ENCODE results near the gene KMT2A. TPM values are rescaled to one million over a fixed set of nuclear protein-coding genes. Genes with fewer than 3 reads are reported as not detected.

KMT2A gene
- total RNA-seq, 1 donor from 2014 or later = 63.6 TPM

GRCh38 chr11:118417801-118418200 is 18.5 kb upstream of the KMT2A start:
- no peaks in the 10 kb centered on the region for H3K9me3 Mint-ChIP-seq
- no peaks in the 10 kb centered on the region for H3K79me2 ChIP-seq (ENCODE audit: low read depth)
- no peaks in the 10 kb centered on the region for H3K9me3 ChIP-seq (ENCODE audit: low read depth)
- H3K27me3 ChIP-seq = no peaks in the 10 kb centered on the region
- no peak overlapping the region for H3K9ac ChIP-seq
- no peak overlapping the region for H3K27ac Mint-ChIP-seq
- H3K4me2 ChIP-seq = no peak overlapping the region
- no peak overlapping the region for H3K4me3 Mint-ChIP-seq
- H3K36me3 Mint-ChIP-seq = no peaks in the 10 kb centered on the region
- TF ChIP-seq EZH2 (IDR thresholded peaks at IDR 0.05) (no peak), EZH2phosphoT487 (IDR thresholded peaks at IDR 0.05) (no peak)
- TF ChIP-seq, protein P1, sequence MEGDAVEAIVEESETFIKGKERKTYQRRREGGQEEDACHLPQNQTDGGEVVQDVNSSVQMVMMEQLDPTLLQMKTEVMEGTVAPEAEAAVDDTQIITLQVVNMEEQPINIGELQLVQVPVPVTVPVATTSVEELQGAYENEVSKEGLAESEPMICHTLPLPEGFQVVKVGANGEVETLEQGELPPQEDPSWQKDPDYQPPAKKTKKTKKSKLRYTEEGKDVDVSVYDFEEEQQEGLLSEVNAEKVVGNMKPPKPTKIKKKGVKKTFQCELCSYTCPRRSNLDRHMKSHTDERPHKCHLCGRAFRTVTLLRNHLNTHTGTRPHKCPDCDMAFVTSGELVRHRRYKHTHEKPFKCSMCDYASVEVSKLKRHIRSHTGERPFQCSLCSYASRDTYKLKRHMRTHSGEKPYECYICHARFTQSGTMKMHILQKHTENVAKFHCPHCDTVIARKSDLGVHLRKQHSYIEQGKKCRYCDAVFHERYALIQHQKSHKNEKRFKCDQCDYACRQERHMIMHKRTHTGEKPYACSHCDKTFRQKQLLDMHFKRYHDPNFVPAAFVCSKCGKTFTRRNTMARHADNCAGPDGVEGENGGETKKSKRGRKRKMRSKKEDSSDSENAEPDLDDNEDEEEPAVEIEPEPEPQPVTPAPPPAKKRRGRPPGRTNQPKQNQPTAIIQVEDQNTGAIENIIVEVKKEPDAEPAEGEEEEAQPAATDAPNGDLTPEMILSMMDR (IDR thresholded peaks at IDR 0.05) = no peak
- no peak for DNase-seq (ENCODE audit: low spot score)
- H3K4me3 ChIP-seq = no peak overlapping the region
- H4K20me1 ChIP-seq (ENCODE audit: low read depth) = no peaks in the 10 kb centered on the region
- no peak overlapping the region for H3K27ac ChIP-seq
- peaks cover 8% of the 10 kb centered on the region for H3F3A ChIP-seq (ENCODE audit: low read depth)
- H3K36me3 ChIP-seq = no peaks in the 10 kb centered on the region
- no peak overlapping the region for H2AFZ ChIP-seq (replicated peaks)
- no peaks in the 10 kb centered on the region for H3K4me1 ChIP-seq
- no peaks in the 10 kb centered on the region for H3K27me3 Mint-ChIP-seq (ENCODE audit: insufficient read depth, low read depth)
- H3K4me1 Mint-ChIP-seq = no peaks in the 10 kb centered on the region

GRCh38 chr11:118418766-118419165 is 17.5 kb upstream of the KMT2A start:
- Mint-ChIP-seq H3K36me3 (no peaks in the 10 kb centered on the region), H3K9me3 (no peaks in the 10 kb centered on the region), H3K4me3 (no peak overlapping the region), H3K4me1 (no peaks in the 10 kb centered on the region), H3K27ac (no peak overlapping the region), H3K27me3 (ENCODE audit: insufficient read depth, low read depth) (no peaks in the 10 kb centered on the region)
- Histone ChIP-seq H3K36me3 (no peaks in the 10 kb centered on the region), H3K9me3 (ENCODE audit: low read depth) (no peaks in the 10 kb centered on the region), H3K79me2 (ENCODE audit: low read depth) (no peaks in the 10 kb centered on the region), H3K4me2 (no peak overlapping the region), H3K27ac (no peak overlapping the region), H4K20me1 (ENCODE audit: low read depth) (no peaks in the 10 kb centered on the region), H2AFZ (replicated peaks) (no peak overlapping the region), H3K4me3 (no peak overlapping the region), H3K4me1 (no peaks in the 10 kb centered on the region), H3K27me3 (no peaks in the 10 kb centered on the region), H3F3A (ENCODE audit: low read depth) (peaks cover 8% of the 10 kb centered on the region), H3K9ac (no peak overlapping the region)
- no peak for DNase-seq (ENCODE audit: low spot score)
- TF ChIP-seq EZH2 (IDR thresholded peaks at IDR 0.05) (no peak), EZH2phosphoT487 (IDR thresholded peaks at IDR 0.05) (no peak)
- TF ChIP-seq, protein P1 (IDR thresholded peaks at IDR 0.05) = no peak

DNA sequence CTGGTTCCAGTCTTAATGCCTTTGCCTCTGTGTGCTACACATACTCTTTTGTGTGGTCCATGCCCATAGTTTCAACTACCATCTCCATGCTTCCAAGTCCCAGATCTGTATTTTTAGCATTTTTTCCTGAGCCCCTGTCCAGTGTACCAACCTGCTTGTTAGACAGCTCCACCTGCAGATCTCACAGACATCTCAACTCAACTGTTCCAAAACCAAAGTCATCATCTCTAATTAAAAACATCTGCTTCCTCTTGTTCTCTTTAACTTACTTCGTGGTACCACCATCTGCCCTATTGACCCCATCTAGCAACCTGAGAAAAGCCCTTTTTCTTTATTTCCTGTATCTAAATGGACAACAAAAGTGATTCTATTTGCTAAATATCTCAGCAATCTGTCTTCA is 8.6 kb upstream of the KMT2A start:
- Mint-ChIP-seq H3K9me3 (no peaks in the 10 kb centered on the region), H3K27me3 (ENCODE audit: insufficient read depth, low read depth) (peaks cover 2% of the 10 kb centered on the region), H3K4me3 (no peak overlapping the region), H3K4me1 (no peaks in the 10 kb centered on the region), H3K27ac (no peak overlapping the region), H3K36me3 (no peaks in the 10 kb centered on the region)
- Histone ChIP-seq H3K27ac (no peak overlapping the region), H3F3A (ENCODE audit: low read depth) (no peaks in the 10 kb centered on the region), H2AFZ (replicated peaks) (no peak overlapping the region), H3K79me2 (ENCODE audit: low read depth) (no peaks in the 10 kb centered on the region), H3K27me3 (no peaks in the 10 kb centered on the region), H3K9me3 (ENCODE audit: low read depth) (no peaks in the 10 kb centered on the region), H4K20me1 (ENCODE audit: low read depth) (no peaks in the 10 kb centered on the region), H3K4me2 (no peak overlapping the region), H3K36me3 (no peaks in the 10 kb centered on the region), H3K4me1 (no peaks in the 10 kb centered on the region), H3K4me3 (no peak overlapping the region), H3K9ac (no peak overlapping the region)
- DNase-seq (ENCODE audit: low spot score) = no peak
- TF ChIP-seq EZH2 (IDR thresholded peaks at IDR 0.05) = no peak
- no peak for TF ChIP-seq EZH2phosphoT487 (IDR thresholded peaks at IDR 0.05)
- TF ChIP-seq, protein P1 (IDR thresholded peaks at IDR 0.05) = no peak
